K562 (cell line): ENCODE measurements around the gene CHRM4. TPM values are rescaled to one million over a fixed set of nuclear protein-coding genes. Genes with fewer than 3 reads are reported as not detected.
A peak's percentile ranks its signal among the peaks of the same experiment; 100 is the strongest.

Experiments used
- CREB3L1 ChIP-seq: fragments of 450-650 bp; IDR thresholded peaks from 2 replicates; pipeline ENCODE4 v1.6.1; 2014; ENCODE audit warnings: low read depth, mild to moderate bottlenecking, moderate library complexity, borderline replicate concordance
- CREM ChIP-seq: IDR thresholded peaks from 2 replicates; pipeline ENCODE4 v1.6.1; 2014; ENCODE audit warnings: antibody characterized with exemption, low read depth
- JUN ChIP-seq, 2 experiments: sonication (generic) in 1 of 2; formaldehyde crosslinking in 1 of 2; IDR thresholded peaks; 2 replicates each; pipeline versions ENCODE4 v1.6.1 to v1.8.0; 2012 to 2022; ENCODE audit warnings: borderline replicate concordance in 2 of 2, mild to moderate bottlenecking in 2 of 2, improper control_type of control experiment in 1 of 2, low read depth in 1 of 2, low read length in 1 of 2, missing genetic modification reagents in 1 of 2
- MAFK ChIP-seq: IDR thresholded peaks from 2 replicates; pipeline ENCODE4 v1.6.1; 2011; ENCODE audit warnings: low read length, improper control_type of control experiment
- NCOA6 ChIP-seq: fragments of 450-650 bp; IDR thresholded peaks from 2 replicates; pipeline ENCODE4 v1.6.1; 2017; ENCODE audit warnings: mild to moderate bottlenecking
- RAD21 ChIP-seq, 2 experiments: fragments of 250-450 bp in 1 of 2; fragments of 450-650 bp in 1 of 2; sonication (Bioruptor Pico) in 1 of 2; formaldehyde crosslinking in 1 of 2; IDR thresholded peaks in 1 of 2; conservative IDR thresholded peaks in 1 of 2; 2 replicates each; pipeline versions ENCODE4 v1.4.0 to v1.8.0; 2020 to 2022; ENCODE audit warnings: mild to moderate bottlenecking in 2 of 2, moderate library complexity in 1 of 2
- RCOR1 ChIP-seq, 2 experiments: IDR thresholded peaks; 2 replicates each; pipeline ENCODE4 v1.6.1; 2012; ENCODE audit warnings: low read depth in 2 of 2, low read length in 2 of 2, borderline replicate concordance in 1 of 2, improper control_type of control experiment in 1 of 2
- SMAD3 ChIP-seq: fragments of 450-650 bp; formaldehyde crosslinking; conservative IDR thresholded peaks from 2 replicates; pipeline ENCODE4 v1.4.0; 2020; ENCODE audit warnings: mild to moderate bottlenecking
- TAL1 ChIP-seq: fragments of 450-650 bp; IDR thresholded peaks from 2 replicates; pipeline ENCODE4 v1.6.1; 2016; ENCODE audit warnings: mild to moderate bottlenecking
- ZBTB7A ChIP-seq: IDR thresholded peaks from 2 replicates; pipeline ENCODE4 v1.6.1; 2011; ENCODE audit warnings: low read depth, mild to moderate bottlenecking, low read length, moderate library complexity, borderline replicate concordance; ENCODE audit not compliant: control insufficient read depth
- ZKSCAN3 ChIP-seq: fragments of 250-450 bp; sonication (Bioruptor Pico); IDR thresholded peaks from 2 replicates; pipeline ENCODE4 v1.4.0; 2020
- ZNF232 ChIP-seq: sonication (generic); formaldehyde crosslinking; IDR thresholded peaks from 2 replicates; pipeline ENCODE4 v1.8.0; 2022; ENCODE audit warnings: mild to moderate bottlenecking, missing genetic modification reagents
- ZNF3 ChIP-seq: fragments of 250-450 bp; sonication (Bioruptor Pico); IDR thresholded peaks from 2 replicates; pipeline ENCODE4 v1.5.0; 2021; ENCODE audit warnings: mild to moderate bottlenecking, moderate library complexity
- ZNF316 ChIP-seq: fragments of 450-650 bp; IDR thresholded peaks from 2 replicates; pipeline ENCODE4 v1.6.1; 2016
- polyA plus RNA-seq, 8 experiments: library from polyadenylated mRNA; depleted of rRNA in 4 of 8; stranded (reverse) in 5 of 8; unstranded in 3 of 8; fragments of >200 nt; fragmentation: Nextera tagmentation in 2 of 8; fragmentation: Illumina TruSeq in 1 of 8; extraction: Ambion mirVana in 2 of 8; extraction: Trizol in 1 of 8; gene quantifications; 2 replicates each; pipeline versions ENCODE4 v1.2.1 to v1.2.3, GENCODE V29; 2011 to 2014; ENCODE audit warnings: inconsistent platforms in 1 of 8, missing spikeins in 1 of 8
- total RNA-seq, 7 experiments: library from RNA; depleted of rRNA in 6 of 7; stranded (reverse); fragments of >200 nt in 6 of 7; fragmentation: Illumina TruSeq in 2 of 7; extraction: Trizol in 2 of 7; gene quantifications; 2 replicates each; pipeline versions ENCODE4 v1.2.1 to v1.2.3, GENCODE V29; 2011 to 2021; ENCODE audit warnings: low replicate concordance in 1 of 7
- TF ChIP-seq, protein P1 (sequence below): fragments of 250-450 bp; sonication (Bioruptor Pico); IDR thresholded peaks from 2 replicates; pipeline ENCODE4 v1.4.0; 2020; ENCODE audit warnings: mild to moderate bottlenecking, moderate library complexity, borderline replicate concordance
- TF ChIP-seq, protein P2 (sequence below): IDR thresholded peaks from 2 replicates; pipeline ENCODE4 v1.6.1; 2011; ENCODE audit not compliant: insufficient read length; ENCODE audit errors: extremely low read depth

CHRM4 gene
- total and polyA plus RNA-seq, 9 of the 15 experiments (the other 6 are each of a cell fraction or from before 2014, with no cell fraction given): 0.22 to 1.3 (median 0.40) TPM; not detected in 2

DNA sequence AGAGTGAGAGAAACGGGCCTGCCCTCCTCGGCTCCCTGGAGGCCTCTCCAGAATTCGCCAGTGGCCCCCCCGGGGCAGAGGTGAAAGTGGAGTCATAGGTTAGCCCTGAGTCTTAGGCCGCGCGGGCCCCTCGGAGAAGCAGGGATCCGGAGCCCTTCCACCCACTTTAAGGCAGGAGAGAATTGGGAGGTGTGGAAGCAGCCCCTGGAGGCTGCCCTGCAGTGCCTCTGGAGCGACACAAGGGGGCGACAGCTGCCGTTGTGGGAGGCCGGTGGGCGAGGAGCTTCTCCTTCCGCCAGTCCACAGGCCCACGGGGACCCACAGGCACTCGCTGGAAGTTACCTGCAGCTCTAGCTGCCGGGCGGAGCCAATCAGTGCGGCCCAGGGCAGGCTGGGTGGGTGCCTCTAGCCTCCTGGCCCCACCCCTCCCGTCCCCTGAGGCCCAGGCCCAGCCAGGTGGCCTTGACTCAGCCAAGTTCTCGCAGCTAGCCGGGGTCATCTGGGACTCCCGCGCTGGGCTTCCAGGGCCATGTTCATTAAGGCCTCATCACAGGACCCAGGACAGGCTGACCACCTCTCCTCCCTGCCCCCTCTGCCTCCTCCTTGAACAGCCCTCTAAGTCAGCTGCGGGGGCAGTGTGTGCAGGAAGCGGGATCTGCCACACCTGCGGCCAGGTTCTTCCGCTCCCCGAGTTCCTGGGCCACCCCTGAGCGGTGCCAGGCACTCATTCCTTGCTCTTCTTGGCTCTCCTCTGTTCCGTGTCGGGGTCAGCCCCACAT is 39.3 kb downstream of the CHRM4 start (continued):
- TF ChIP-seq NCOA6: no peak
- 0 out of 2 replicates have a peak, but pooled peaks have one; percentile 4 for TF ChIP-seq MAFK
- no peak; a peak in 1 of 4 replicates for TF ChIP-seq RCOR1 (IDR thresholded peaks at IDR 0.05; ENCODE audit: borderline replicate concordance in 1 of 2, low read depth in 2 of 2, low read length in 2 of 2)
- no peak for TF ChIP-seq TAL1
- no peak for TF ChIP-seq ZNF232 (CRISPR knock-in tag)
- TF ChIP-seq ZKSCAN3: no peak
- TF ChIP-seq, protein P1, sequence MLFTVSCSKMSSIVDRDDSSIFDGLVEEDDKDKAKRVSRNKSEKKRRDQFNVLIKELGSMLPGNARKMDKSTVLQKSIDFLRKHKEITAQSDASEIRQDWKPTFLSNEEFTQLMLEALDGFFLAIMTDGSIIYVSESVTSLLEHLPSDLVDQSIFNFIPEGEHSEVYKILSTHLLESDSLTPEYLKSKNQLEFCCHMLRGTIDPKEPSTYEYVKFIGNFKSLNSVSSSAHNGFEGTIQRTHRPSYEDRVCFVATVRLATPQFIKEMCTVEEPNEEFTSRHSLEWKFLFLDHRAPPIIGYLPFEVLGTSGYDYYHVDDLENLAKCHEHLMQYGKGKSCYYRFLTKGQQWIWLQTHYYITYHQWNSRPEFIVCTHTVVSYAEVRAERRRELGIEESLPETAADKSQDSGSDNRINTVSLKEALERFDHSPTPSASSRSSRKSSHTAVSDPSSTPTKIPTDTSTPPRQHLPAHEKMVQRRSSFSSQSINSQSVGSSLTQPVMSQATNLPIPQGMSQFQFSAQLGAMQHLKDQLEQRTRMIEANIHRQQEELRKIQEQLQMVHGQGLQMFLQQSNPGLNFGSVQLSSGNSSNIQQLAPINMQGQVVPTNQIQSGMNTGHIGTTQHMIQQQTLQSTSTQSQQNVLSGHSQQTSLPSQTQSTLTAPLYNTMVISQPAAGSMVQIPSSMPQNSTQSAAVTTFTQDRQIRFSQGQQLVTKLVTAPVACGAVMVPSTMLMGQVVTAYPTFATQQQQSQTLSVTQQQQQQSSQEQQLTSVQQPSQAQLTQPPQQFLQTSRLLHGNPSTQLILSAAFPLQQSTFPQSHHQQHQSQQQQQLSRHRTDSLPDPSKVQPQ: no peak
- TF ChIP-seq, protein P2, sequence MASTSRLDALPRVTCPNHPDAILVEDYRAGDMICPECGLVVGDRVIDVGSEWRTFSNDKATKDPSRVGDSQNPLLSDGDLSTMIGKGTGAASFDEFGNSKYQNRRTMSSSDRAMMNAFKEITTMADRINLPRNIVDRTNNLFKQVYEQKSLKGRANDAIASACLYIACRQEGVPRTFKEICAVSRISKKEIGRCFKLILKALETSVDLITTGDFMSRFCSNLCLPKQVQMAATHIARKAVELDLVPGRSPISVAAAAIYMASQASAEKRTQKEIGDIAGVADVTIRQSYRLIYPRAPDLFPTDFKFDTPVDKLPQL: no peak
- 0 out of 2 replicates have a peak, but pooled peaks have one; percentile 5 for TF ChIP-seq CREM
- no peak for TF ChIP-seq ZNF316
- TF ChIP-seq RAD21 (CRISPR knock-in tag; conservative IDR thresholded peaks at IDR 0.05 in 1 of 2, IDR thresholded peaks at IDR 0.05 in 1 of 2): peak; percentile 79 to 87
- TF ChIP-seq ZNF3 (CRISPR knock-in tag): no peak
- peak; percentile 77 for TF ChIP-seq ZBTB7A
- TF ChIP-seq CREB3L1: no peak
- TF ChIP-seq SMAD3 (CRISPR knock-in tag): no peak
- no peak for TF ChIP-seq JUN (IDR thresholded peaks at IDR 0.05; ENCODE audit: borderline replicate concordance, low read depth, low read length)
- TF ChIP-seq JUN (CRISPR knock-in tag; IDR thresholded peaks at IDR 0.05; ENCODE audit: borderline replicate concordance): 0 out of 2 replicates have a peak, but pooled peaks have one; percentile 79
